Measurements from ENCODE around the gene RCN2. TPM values are rescaled to one million over a fixed set of nuclear protein-coding genes. Genes with fewer than 3 reads are reported as not detected.

Gene RCN2
- total and polyA plus RNA-seq, 2 of the 13 experiments (the other 11 are each of a cell fraction or from before 2014, with no cell fraction given): 84.4 to 89.0 TPM

DNA sequence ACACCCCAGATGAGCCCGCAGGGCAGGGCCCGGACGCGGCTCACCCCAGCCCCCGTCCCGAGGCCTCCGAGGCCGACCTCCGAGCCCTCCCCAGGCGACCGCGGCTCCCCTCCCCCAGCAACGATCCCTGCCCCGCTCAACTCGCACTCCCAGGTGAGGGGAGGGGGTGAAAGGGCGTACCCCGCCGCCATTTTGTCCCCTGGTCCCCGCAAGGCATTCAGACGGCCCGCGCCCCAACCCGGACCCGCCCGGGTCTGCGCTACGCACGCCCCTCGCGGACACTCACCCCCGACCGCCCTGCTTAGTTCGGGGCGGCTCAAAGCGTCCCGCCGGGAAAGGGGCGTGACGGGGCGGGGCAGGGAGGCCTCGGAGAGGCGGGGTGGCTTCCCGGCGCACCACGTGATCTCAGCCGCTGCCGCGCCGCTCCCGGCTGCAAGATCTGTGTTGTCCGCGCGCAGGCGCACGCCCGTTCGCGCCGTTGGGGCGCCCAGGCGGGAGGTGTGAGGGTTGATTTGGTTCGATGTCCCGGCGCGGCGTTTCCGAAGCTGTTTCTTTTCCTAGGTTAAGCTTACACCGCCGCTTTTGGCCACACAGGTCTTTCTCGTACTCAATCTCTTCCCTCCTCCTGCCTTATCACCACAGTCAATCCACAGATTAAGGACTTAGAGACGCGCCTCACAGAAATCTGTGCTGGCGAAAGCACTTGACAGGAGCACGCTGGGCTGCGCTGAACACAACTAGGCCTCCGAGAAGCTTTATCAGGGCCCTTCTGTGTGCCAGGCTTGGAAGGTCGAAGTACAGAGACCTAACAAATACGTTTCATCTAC, 26.3 kb upstream of the RCN2 start, which contains the start of gene SCAPER (continued):
- TF ChIP-seq, protein P1, sequence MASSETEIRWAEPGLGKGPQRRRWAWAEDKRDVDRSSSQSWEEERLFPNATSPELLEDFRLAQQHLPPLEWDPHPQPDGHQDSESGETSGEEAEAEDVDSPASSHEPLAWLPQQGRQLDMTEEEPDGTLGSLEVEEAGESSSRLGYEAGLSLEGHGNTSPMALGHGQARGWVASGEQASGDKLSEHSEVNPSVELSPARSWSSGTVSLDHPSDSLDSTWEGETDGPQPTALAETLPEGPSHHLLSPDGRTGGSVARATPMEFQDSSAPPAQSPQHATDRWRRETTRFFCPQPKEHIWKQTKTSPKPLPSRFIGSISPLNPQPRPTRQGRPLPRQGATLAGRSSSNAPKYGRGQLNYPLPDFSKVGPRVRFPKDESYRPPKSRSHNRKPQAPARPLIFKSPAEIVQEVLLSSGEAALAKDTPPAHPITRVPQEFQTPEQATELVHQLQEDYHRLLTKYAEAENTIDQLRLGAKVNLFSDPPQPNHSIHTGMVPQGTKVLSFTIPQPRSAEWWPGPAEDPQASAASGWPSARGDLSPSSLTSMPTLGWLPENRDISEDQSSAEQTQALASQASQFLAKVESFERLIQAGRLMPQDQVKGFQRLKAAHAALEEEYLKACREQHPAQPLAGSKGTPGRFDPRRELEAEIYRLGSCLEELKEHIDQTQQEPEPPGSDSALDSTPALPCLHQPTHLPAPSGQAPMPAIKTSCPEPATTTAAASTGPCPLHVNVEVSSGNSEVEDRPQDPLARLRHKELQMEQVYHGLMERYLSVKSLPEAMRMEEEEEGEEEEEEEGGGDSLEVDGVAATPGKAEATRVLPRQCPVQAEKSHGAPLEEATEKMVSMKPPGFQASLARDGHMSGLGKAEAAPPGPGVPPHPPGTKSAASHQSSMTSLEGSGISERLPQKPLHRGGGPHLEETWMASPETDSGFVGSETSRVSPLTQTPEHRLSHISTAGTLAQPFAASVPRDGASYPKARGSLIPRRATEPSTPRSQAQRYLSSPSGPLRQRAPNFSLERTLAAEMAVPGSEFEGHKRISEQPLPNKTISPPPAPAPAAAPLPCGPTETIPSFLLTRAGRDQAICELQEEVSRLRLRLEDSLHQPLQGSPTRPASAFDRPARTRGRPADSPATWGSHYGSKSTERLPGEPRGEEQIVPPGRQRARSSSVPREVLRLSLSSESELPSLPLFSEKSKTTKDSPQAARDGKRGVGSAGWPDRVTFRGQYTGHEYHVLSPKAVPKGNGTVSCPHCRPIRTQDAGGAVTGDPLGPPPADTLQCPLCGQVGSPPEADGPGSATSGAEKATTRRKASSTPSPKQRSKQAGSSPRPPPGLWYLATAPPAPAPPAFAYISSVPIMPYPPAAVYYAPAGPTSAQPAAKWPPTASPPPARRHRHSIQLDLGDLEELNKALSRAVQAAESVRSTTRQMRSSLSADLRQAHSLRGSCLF (CRISPR knock-in tag; IDR thresholded peaks at IDR 0.05; ENCODE audit: borderline replicate concordance): peak; percentile 85
- TF ChIP-seq NPAS2 (CRISPR knock-in tag; IDR thresholded peaks at IDR 0.05; ENCODE audit: borderline replicate concordance) (no peak), ZNF713 (CRISPR knock-in tag; IDR thresholded peaks at IDR 0.05) (no peak), ZNF333 (CRISPR knock-in tag; IDR thresholded peaks at IDR 0.05; ENCODE audit: borderline replicate concordance) (peak; percentile 90), ZNF253 (CRISPR knock-in tag; IDR thresholded peaks at IDR 0.05; ENCODE audit: borderline replicate concordance) (peak; percentile 97), REPIN1 (CRISPR knock-in tag; IDR thresholded peaks at IDR 0.05; ENCODE audit: borderline replicate concordance, low read depth) (no peak), ZNF468 (CRISPR knock-in tag; IDR thresholded peaks at IDR 0.05) (no peak), ZNF562 (CRISPR knock-in tag; IDR thresholded peaks at IDR 0.05; ENCODE audit: borderline replicate concordance) (no peak), PAX8 (CRISPR knock-in tag; IDR thresholded peaks at IDR 0.05; ENCODE audit: borderline replicate concordance) (peak; percentile 96; the same call in 1 of the 2 replicates)
- TF ChIP-seq, protein P2, sequence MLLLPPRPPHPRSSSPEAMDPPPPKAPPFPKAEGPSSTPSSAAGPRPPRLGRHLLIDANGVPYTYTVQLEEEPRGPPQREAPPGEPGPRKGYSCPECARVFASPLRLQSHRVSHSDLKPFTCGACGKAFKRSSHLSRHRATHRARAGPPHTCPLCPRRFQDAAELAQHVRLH (CRISPR knock-in tag; IDR thresholded peaks at IDR 0.05; ENCODE audit: borderline replicate concordance, low read depth): peak; percentile 69; the same call in 1 of the 2 replicates
- TF ChIP-seq, protein P3, sequence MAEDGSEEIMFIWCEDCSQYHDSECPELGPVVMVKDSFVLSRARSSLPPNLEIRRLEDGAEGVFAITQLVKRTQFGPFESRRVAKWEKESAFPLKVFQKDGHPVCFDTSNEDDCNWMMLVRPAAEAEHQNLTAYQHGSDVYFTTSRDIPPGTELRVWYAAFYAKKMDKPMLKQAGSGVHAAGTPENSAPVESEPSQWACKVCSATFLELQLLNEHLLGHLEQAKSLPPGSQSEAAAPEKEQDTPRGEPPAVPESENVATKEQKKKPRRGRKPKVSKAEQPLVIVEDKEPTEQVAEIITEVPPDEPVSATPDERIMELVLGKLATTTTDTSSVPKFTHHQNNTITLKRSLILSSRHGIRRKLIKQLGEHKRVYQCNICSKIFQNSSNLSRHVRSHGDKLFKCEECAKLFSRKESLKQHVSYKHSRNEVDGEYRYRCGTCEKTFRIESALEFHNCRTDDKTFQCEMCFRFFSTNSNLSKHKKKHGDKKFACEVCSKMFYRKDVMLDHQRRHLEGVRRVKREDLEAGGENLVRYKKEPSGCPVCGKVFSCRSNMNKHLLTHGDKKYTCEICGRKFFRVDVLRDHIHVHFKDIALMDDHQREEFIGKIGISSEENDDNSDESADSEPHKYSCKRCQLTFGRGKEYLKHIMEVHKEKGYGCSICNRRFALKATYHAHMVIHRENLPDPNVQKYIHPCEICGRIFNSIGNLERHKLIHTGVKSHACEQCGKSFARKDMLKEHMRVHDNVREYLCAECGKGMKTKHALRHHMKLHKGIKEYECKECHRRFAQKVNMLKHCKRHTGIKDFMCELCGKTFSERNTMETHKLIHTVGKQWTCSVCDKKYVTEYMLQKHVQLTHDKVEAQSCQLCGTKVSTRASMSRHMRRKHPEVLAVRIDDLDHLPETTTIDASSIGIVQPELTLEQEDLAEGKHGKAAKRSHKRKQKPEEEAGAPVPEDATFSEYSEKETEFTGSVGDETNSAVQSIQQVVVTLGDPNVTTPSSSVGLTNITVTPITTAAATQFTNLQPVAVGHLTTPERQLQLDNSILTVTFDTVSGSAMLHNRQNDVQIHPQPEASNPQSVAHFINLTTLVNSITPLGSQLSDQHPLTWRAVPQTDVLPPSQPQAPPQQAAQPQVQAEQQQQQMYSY (CRISPR knock-in tag; IDR thresholded peaks at IDR 0.05): no peak
- TF ChIP-seq, protein P4, sequence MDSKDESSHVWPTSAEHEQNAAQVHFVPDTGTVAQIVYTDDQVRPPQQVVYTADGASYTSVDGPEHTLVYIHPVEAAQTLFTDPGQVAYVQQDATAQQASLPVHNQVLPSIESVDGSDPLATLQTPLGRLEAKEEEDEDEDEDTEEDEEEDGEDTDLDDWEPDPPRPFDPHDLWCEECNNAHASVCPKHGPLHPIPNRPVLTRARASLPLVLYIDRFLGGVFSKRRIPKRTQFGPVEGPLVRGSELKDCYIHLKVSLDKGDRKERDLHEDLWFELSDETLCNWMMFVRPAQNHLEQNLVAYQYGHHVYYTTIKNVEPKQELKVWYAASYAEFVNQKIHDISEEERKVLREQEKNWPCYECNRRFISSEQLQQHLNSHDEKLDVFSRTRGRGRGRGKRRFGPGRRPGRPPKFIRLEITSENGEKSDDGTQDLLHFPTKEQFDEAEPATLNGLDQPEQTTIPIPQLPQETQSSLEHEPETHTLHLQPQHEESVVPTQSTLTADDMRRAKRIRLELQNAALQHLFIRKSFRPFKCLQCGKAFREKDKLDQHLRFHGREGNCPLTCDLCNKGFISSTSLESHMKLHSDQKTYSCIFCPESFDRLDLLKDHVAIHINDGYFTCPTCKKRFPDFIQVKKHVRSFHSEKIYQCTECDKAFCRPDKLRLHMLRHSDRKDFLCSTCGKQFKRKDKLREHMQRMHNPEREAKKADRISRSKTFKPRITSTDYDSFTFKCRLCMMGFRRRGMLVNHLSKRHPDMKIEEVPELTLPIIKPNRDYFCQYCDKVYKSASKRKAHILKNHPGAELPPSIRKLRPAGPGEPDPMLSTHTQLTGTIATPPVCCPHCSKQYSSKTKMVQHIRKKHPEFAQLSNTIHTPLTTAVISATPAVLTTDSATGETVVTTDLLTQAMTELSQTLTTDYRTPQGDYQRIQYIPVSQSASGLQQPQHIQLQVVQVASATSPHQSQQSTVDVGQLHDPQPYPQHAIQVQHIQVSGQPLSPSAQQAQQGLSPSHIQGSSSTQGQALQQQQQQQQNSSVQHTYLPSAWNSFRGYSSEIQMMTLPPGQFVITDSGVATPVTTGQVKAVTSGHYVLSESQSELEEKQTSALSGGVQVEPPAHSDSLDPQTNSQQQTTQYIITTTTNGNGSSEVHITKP (CRISPR knock-in tag; IDR thresholded peaks at IDR 0.05; ENCODE audit: low read depth): peak; percentile 18; the same call in 1 of the 2 replicates
- TF ChIP-seq, protein P5, sequence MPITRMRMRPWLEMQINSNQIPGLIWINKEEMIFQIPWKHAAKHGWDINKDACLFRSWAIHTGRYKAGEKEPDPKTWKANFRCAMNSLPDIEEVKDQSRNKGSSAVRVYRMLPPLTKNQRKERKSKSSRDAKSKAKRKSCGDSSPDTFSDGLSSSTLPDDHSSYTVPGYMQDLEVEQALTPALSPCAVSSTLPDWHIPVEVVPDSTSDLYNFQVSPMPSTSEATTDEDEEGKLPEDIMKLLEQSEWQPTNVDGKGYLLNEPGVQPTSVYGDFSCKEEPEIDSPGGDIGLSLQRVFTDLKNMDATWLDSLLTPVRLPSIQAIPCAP (CRISPR knock-in tag; IDR thresholded peaks at IDR 0.05; ENCODE audit: low read depth): peak; percentile 72; the same call in 1 of the 2 replicates
